GM19043 (cell line): ENCODE data around the gene C11orf71.

Experiments
- ATAC-seq: cut with Tn5 transposase; IDR thresholded peaks from one replicate; pipeline ENCODE4 v1.9.1; 2021; ENCODE audit warnings: low read depth; ENCODE audit not compliant: unreplicated experiment

Gene C11orf71

DNA sequence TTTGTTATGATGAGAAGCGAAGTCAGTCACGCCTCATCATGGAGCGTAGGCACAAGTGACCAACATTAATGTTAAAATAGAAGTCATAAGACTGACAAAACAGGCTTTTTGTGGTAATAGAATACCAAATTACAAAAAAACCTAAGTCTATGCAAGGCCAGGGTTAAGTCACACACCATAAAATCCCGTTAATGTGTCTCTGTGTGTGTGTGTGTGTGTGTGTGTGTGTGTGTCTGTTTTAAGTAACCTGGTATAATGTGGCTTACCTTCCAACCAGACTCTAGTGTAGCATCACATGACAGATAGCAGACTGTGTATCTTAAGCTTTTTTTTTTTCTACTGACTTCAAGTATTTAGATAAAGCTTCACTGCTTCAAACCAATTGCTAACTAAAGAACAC is 38.0 kb downstream of the C11orf71 start:
- ATAC-seq, result no peak

- ATAC-seq, result no peak
These were observed 41.0 kb downstream of the C11orf71 start for GRCh38 chr11:114359342-114359741.

DNA sequence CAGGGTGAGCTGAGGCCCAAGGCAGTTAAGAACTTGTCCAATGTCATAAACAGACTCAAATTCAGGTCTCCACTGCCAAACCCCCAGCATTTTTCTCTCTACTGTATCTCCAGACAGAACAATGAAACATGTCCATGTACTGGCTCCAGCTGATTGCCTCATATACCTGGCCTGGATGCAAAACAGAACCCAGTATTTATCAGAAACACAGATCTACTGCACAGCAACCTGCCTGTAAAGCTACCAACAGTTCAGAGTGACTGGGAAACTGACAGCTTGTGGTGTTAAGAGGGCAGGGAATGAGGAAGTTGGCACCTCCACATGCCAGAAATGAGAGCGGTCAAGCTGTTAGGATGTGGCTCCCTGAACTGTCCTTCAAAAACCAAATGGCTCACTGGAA is 41.6 kb downstream of the C11orf71 start:
- ATAC-seq, result no peak

DNA sequence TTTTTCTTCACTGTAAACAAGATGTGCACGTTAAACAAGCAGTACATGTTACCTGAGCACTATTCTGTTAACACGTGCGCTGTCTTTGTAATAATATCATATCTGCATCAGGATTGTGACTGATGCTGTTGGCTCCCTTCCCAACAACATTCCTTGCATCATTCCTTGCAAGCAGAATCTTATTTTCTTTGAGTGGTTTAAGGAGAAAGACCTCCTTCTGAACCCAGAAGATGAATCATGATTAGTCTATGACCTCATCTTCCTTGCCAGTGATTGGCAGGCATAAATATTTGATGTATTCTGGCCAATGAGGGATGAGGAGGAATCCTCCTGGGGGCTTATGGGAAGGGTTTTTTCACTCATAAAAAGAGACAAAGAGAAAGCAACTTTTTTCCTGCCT is 46.2 kb downstream of the C11orf71 start:
- no peak for ATAC-seq

- ATAC-seq, result no peak
These were observed 46.9 kb downstream of the C11orf71 start for GRCh38 chr11:114353443-114353842.

- ATAC-seq, result no peak
These were observed 50.3 kb downstream of the C11orf71 start for GRCh38 chr11:114350022-114350421.
